HepG2 (cell line): ENCODE measurements around the gene RPH3AL. TPM values are rescaled to one million over a fixed set of nuclear protein-coding genes. Genes with fewer than 3 reads are reported as not detected.

ENCODE experiments used
- DMTF1 ChIP-seq: sonication (generic); formaldehyde crosslinking; IDR thresholded peaks from 2 replicates; pipeline ENCODE4 v1.4.0; 2020; ENCODE audit warnings: mild to moderate bottlenecking, missing genetic modification reagents
- FOXA1 ChIP-seq, 2 experiments: fragments of 450-650 bp in 1 of 2; sonication (generic) in 1 of 2; formaldehyde crosslinking in 1 of 2; IDR thresholded peaks; 2 replicates each; pipeline versions ENCODE4 v1.4.0 to v1.6.1; 2016 to 2020; ENCODE audit warnings: missing genetic modification reagents in 1 of 2
- HNRNPH1 ChIP-seq: fragments of 200-400 bp; formaldehyde crosslinking; optimal IDR thresholded peaks from 2 replicates; pipeline ENCODE3; 2017; ENCODE audit warnings: mild to moderate bottlenecking, low read depth, low read length
- IRF2 ChIP-seq: IDR thresholded peaks from 2 replicates; pipeline ENCODE4 v1.6.1; 2018; ENCODE audit warnings: missing genetic modification reagents, missing compliant biosample characterization
- NCOA1 ChIP-seq: sonication (generic); formaldehyde crosslinking; IDR thresholded peaks from 2 replicates; pipeline ENCODE4 v1.9.0; 2021; ENCODE audit warnings: missing genetic modification reagents
- NCOR1 ChIP-seq: fragments of 200-600 bp; sonication (generic); IDR thresholded peaks from 2 replicates; pipeline ENCODE4 v1.7.0; 2017; ENCODE audit warnings: antibody characterized with exemption, low read length, borderline replicate concordance
- SIN3B ChIP-seq: fragments of 150-350 bp; IDR thresholded peaks from 2 replicates; pipeline ENCODE4 v1.6.1; 2014; ENCODE audit warnings: low read length
- SIX4 ChIP-seq: sonication (generic); formaldehyde crosslinking; IDR thresholded peaks from 2 replicates; pipeline ENCODE4 v1.4.0; 2020; ENCODE audit warnings: missing genetic modification reagents
- SMC3 ChIP-seq: IDR thresholded peaks from 2 replicates; pipeline ENCODE4 v1.6.1; 2011; ENCODE audit warnings: low read length, improper control_type of control experiment
- THAP9 ChIP-seq: sonication (generic); formaldehyde crosslinking; IDR thresholded peaks from 2 replicates; pipeline ENCODE4; 2020; ENCODE audit warnings: missing genetic modification reagents, mild to moderate bottlenecking, borderline replicate concordance
- ZBTB21 ChIP-seq: sonication (generic); formaldehyde crosslinking; IDR thresholded peaks from 2 replicates; pipeline ENCODE4 v1.4.0; 2020; ENCODE audit warnings: missing genetic modification reagents
- ZBTB33 ChIP-seq: sonication (generic); formaldehyde crosslinking; IDR thresholded peaks from 2 replicates; pipeline ENCODE4 v1.4.0; 2020; ENCODE audit warnings: missing genetic modification reagents
- ZBTB39 ChIP-seq: sonication (generic); formaldehyde crosslinking; IDR thresholded peaks from 2 replicates; pipeline ENCODE4 v1.5.0; 2020; ENCODE audit warnings: missing genetic modification reagents
- ZNF12 ChIP-seq: sonication (generic); formaldehyde crosslinking; IDR thresholded peaks from 2 replicates; pipeline ENCODE4 v1.5.0; 2020; ENCODE audit warnings: missing genetic modification reagents
- ZNF414 ChIP-seq: sonication (generic); formaldehyde crosslinking; IDR thresholded peaks from 2 replicates; pipeline ENCODE4 v1.5.0; 2020; ENCODE audit warnings: missing genetic modification reagents
- ZNF562 ChIP-seq: sonication (generic); formaldehyde crosslinking; IDR thresholded peaks from 2 replicates; pipeline ENCODE4 v1.8.0; 2022; ENCODE audit warnings: missing genetic modification reagents, borderline replicate concordance
- ZNF724P ChIP-seq: sonication (generic); formaldehyde crosslinking; IDR thresholded peaks from 2 replicates; pipeline ENCODE4 v1.8.0; 2022; ENCODE audit warnings: missing genetic modification reagents, borderline replicate concordance
- ZNF749 ChIP-seq: sonication (generic); formaldehyde crosslinking; IDR thresholded peaks from 2 replicates; pipeline ENCODE4 v1.8.0; 2022; ENCODE audit warnings: mild to moderate bottlenecking, missing genetic modification reagents, moderate library complexity, borderline replicate concordance
- polyA plus RNA-seq, 8 experiments: library from polyadenylated mRNA; depleted of rRNA in 3 of 8; stranded (reverse) in 7 of 8; unstranded in 1 of 8; fragments of >200 nt; fragmentation: Illumina TruSeq in 4 of 8; extraction: Trizol in 4 of 8; gene quantifications; 2 replicates each; pipeline versions ENCODE4 v1.2.1 to v1.2.3, GENCODE V29; 2011 to 2016; ENCODE audit warnings: low read depth in 4 of 8, missing spikeins in 1 of 8, mixed read lengths in 1 of 8; ENCODE audit not compliant: insufficient read depth in 1 of 8
- total RNA-seq, 5 experiments: library from RNA; depleted of rRNA; stranded (reverse); fragments of >200 nt; fragmentation: Illumina TruSeq; extraction: Trizol; gene quantifications; 2 replicates each; pipeline ENCODE4 v1.2.3, GENCODE V29; 2016; ENCODE audit warnings: low read depth in 1 of 5

The RPH3AL gene
- total and polyA plus RNA-seq, 2 of the 13 experiments (the other 11 are each of a cell fraction or from before 2014, with no cell fraction given) = 7.8 to 16.4 TPM

GRCh38 chr17:350706-351448 lies 1.7 kb downstream of the RPH3AL start (continued):
- TF ChIP-seq THAP9 (no peak), HNRNPH1 (no peak), ZBTB33 (no peak), NCOA1 (CRISPR knock-in tag) (no peak), ZNF749 (CRISPR knock-in tag) (no peak), ZNF12 (CRISPR knock-in tag) (no peak), IRF2 (no peak), FOXA1 (IDR thresholded peaks at IDR 0.05) (no peak), FOXA1 (CRISPR knock-in tag; IDR thresholded peaks at IDR 0.05) (no peak), ZNF562 (CRISPR knock-in tag) (no peak), ZBTB21 (CRISPR knock-in tag) (no peak), SIX4 (no peak), ZBTB39 (CRISPR knock-in tag) (no peak), DMTF1 (no peak), ZNF414 (CRISPR knock-in tag) (no peak), SIN3B (no peak), ZNF724P (CRISPR knock-in tag) (no peak), SMC3 (no peak), NCOR1 (no peak)
